Lower lobe of right lung (tissue), 2 donors: ENCODE results near the gene HPSE2. TPM values are rescaled to one million over a fixed set of nuclear protein-coding genes. Genes with fewer than 3 reads are reported as not detected.

Experiments
- ATAC-seq, 2 donors: fragments of 200-7000 bp; cut with Tn5 transposase; one replicate each; pipeline ENCODE4 v1.9.1; 2020 to 2022; ENCODE audit warnings: mild to moderate bottlenecking in 2 of 2, moderate library complexity in 2 of 2
- DNase-seq: peaks from one replicate; pipeline ENCODE4 v3.0.0-alpha.2; 2020
- H3K27ac ChIP-seq: fragments of 200-600 bp; one replicate; pipeline ENCODE4 v1.8.0; 2022
- H3K27me3 ChIP-seq: fragments of 200-600 bp; one replicate; pipeline ENCODE4 v1.8.0; 2022; ENCODE audit warnings: low read depth
- H3K36me3 ChIP-seq: fragments of 200-600 bp; one replicate; pipeline ENCODE4 v1.8.0; 2022; ENCODE audit warnings: mild to moderate bottlenecking
- H3K4me1 ChIP-seq: fragments of 200-600 bp; one replicate; pipeline ENCODE4 v1.8.0; 2022
- H3K4me3 ChIP-seq: fragments of 200-600 bp; one replicate; pipeline ENCODE4 v1.8.0; 2022; ENCODE audit warnings: mild to moderate bottlenecking
- H3K9me3 ChIP-seq: fragments of 200-600 bp; one replicate; pipeline ENCODE4 v1.8.0; 2022
- intact Hi-C: fragments of 100-400 bp; cut with DNase I; formaldehyde crosslinking; loops from one replicate; pipeline ENCODE4 v1.11.0; 2022
- total RNA-seq: library from RNA; stranded (reverse); fragmentation: NEBNext Ultra II Directional; extraction: Animal tissue kit (Norgen Biotek cat#: 25700); gene quantifications from one replicate; pipeline ENCODE4 v1.2.1, GENCODE V29; 2021
- TF ChIP-seq, protein P1 (sequence below): fragments of 200-600 bp; IDR thresholded peaks from one replicate; pipeline ENCODE4 v1.8.0; 2022; ENCODE audit warnings: antibody characterized with exemption, mild to moderate bottlenecking
- donor health status: DM: no; HTN: yes; CAD: no; lungs with severe emphysema.

Gene HPSE2
- total RNA-seq, 1 donor from 2014 or later, result 0.77 TPM

DNA sequence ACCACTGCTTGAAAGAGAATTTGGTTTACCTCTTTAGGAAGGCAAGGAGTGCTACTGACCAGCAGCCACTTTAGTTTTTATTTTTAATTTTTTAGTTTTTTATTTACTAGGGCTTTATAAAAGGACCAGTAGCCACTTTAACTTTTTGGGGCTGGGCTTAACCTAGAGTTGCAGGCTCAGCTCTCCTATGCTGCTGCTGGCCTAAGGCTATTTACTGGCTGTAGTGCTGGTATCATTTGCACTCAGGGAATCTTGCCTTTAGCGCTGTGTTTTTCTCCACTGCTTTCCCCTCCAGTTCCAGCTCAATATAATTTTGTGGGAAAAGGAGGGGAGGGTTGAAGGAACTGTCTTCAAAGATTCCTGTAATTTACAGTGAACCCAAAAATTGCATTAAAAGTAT is 802.3 kb downstream of the HPSE2 start:
- Histone ChIP-seq H3K27ac (no peak overlapping the region), H3K4me3 (no peak overlapping the region), H3K4me1 (no peaks in the 10 kb centered on the region), H3K9me3 (no peaks in the 10 kb centered on the region), H3K36me3 (peaks cover 86% of the 10 kb centered on the region), H3K27me3 (no peaks in the 10 kb centered on the region)
- no peak for ATAC-seq
- intact Hi-C loops, result no loop called here
- TF ChIP-seq, protein P1, sequence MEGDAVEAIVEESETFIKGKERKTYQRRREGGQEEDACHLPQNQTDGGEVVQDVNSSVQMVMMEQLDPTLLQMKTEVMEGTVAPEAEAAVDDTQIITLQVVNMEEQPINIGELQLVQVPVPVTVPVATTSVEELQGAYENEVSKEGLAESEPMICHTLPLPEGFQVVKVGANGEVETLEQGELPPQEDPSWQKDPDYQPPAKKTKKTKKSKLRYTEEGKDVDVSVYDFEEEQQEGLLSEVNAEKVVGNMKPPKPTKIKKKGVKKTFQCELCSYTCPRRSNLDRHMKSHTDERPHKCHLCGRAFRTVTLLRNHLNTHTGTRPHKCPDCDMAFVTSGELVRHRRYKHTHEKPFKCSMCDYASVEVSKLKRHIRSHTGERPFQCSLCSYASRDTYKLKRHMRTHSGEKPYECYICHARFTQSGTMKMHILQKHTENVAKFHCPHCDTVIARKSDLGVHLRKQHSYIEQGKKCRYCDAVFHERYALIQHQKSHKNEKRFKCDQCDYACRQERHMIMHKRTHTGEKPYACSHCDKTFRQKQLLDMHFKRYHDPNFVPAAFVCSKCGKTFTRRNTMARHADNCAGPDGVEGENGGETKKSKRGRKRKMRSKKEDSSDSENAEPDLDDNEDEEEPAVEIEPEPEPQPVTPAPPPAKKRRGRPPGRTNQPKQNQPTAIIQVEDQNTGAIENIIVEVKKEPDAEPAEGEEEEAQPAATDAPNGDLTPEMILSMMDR, result no peak
- no peak for DNase-seq

DNA sequence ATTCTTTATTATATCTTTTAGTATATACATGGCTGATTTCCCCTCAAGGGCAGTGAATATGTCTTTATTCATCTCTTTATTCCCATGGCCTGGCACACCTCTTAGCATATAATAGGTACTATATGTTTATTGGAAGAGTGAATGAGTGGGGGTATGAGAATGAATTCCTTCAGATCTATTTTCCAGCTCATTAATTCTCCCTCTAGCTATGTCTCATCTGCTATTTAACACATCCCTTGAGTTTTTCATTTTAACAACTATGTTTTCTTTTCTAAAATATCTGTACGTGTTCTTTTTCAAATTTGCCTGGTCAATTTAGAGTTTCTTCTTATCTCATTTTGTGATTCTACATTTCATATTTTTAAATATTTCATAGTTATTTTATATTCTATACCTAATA is 803.3 kb downstream of the HPSE2 start:
- H3K27ac ChIP-seq, result no peak overlapping the region
- no peaks in the 10 kb centered on the region for H3K4me1 ChIP-seq
- no peaks in the 10 kb centered on the region for H3K9me3 ChIP-seq
- DNase-seq (no peak), ATAC-seq (no peak)
- H3K36me3 ChIP-seq, result peaks cover 96% of the 10 kb centered on the region
- intact Hi-C loops, result no loop called here
- H3K27me3 ChIP-seq, result no peaks in the 10 kb centered on the region
- TF ChIP-seq, protein P1, result no peak
- no peak overlapping the region for H3K4me3 ChIP-seq

DNA sequence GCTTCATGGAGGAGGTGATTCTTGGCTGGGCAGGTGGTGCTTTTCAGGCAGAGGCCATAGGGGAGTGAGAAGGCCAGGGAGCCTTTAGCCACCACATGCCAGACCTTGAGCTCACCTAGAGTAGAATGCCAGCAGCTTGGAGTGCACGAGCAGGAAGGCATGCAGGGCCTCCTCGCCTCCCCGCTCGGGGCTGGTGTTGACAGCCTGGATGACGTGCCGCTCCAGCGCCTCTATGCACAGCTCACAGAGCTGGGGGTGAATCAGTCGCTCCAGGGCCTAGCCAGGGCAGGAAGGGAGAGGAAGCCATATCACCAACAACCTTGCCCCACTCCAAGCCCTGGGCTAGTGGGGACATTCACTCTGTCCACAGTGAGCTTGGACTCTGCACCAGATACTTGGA is 804.6 kb downstream of the HPSE2 start:
- intact Hi-C loops, result no loop called here
- H3K27ac ChIP-seq, result no peak overlapping the region

DNA sequence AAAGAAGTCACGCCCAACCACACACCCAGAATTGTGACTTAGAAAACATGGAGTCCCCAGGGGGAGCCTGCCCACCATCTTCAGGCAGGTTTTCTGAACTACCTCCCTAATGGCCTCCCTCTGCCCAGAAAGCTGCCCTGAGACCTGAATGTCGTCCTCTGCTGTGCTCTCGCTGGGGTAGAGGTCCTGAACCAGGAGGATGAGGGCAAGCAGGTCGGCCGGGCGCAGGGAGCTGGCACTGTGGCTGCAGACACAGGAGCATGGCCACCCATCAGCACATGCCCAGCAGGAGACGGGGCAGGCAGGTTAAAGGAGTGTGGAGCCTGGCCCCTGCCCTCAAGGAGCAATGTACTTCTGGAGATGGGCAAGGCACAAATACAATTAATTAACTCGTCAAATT is 805.2 kb downstream of the HPSE2 start:
- intact Hi-C loops, result no loop called here
- Histone ChIP-seq H3K36me3 (peaks cover 98% of the 10 kb centered on the region), H3K9me3 (no peaks in the 10 kb centered on the region), H3K27me3 (no peaks in the 10 kb centered on the region), H3K4me3 (no peak overlapping the region), H3K27ac (no peak overlapping the region), H3K4me1 (no peaks in the 10 kb centered on the region)
- TF ChIP-seq, protein P1, result no peak
- DNase-seq, result no peak
- ATAC-seq, result no peak

More for the DNA sequence above, 804.6 kb downstream of the HPSE2 start:
- Histone ChIP-seq H3K27me3 (no peaks in the 10 kb centered on the region), H3K9me3 (no peaks in the 10 kb centered on the region), H3K4me3 (no peak overlapping the region), H3K36me3 (peaks cover 98% of the 10 kb centered on the region), H3K4me1 (no peaks in the 10 kb centered on the region)
- DNase-seq, result no peak
- TF ChIP-seq, protein P1, result no peak
- ATAC-seq, result no peak

DNA sequence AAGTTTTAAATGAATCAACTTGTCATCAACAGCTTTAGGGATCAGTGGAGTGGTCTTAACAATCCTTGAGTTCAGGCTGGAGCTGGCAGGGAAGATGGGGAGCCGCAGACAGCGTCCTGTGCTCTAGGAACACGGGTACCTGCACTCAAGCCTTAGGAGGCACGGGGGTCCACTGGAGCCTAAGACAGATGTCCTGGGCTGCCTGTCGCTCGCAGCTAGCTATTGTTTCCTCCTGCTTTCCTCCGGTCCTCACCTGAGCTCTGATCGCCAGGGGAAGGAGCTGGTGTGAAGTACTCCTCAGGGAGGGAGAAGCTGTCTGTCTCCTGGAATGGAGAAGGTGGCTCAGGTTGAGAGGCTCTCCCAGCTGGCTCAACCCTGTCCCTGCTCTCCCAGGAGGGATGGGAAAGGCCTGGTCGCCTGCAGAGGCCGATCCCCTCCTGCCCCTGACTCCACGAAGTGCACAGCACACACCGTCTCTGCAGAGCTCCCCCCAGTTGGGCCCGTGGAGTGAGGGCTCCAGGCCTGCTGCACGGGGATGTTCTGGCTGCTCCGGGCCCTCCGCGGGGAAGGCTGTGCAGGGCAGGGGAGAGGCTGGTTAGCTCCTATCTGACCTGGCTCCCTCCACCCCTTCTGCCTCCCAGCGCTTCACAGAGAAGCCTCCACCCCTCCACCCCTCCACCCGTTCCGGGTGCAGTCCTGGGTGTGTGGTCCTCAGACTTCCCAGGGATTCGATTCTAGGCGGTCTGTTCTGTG is 806.2 kb downstream of the HPSE2 start:
- no peaks in the 10 kb centered on the region for H3K27me3 ChIP-seq
- TF ChIP-seq, protein P1, result no peak
- intact Hi-C loops, result no loop called here
- H3K4me1 ChIP-seq, result no peaks in the 10 kb centered on the region
- no peak overlapping the region for H3K27ac ChIP-seq
- H3K36me3 ChIP-seq, result peaks cover 98% of the 10 kb centered on the region
- ATAC-seq (no peak), DNase-seq (no peak)
- no peaks in the 10 kb centered on the region for H3K9me3 ChIP-seq
- H3K4me3 ChIP-seq, result no peak overlapping the region
